Neural cell (in vitro differentiated cells): Measurements from ENCODE around the gene MGLL.

Experiments
- CTCF ChIP-seq: fragments of 450-650 bp; IDR thresholded peaks from 2 replicates; pipeline ENCODE4 v1.5.1; 2014; ENCODE audit warnings: antibody characterized with exemption, mild to moderate bottlenecking, moderate library complexity; ENCODE audit not compliant: poor library complexity, severe bottlenecking
- EP300 ChIP-seq: fragments of 450-650 bp; conservative IDR thresholded peaks from 2 replicates; pipeline ENCODE4 v1.6.1; 2014; ENCODE audit warnings: antibody characterized with exemption, mild to moderate bottlenecking, moderate library complexity; ENCODE audit not compliant: poor library complexity, severe bottlenecking
- EZH2 ChIP-seq: fragments of 200-600, 300-800 bp; shearing (Covaris generic), sonication (generic); IDR thresholded peaks from 2 replicates; pipeline ENCODE4 v1.6.1; 2014; ENCODE audit warnings: antibody characterized with exemption, low read length, borderline replicate concordance, mild to moderate bottlenecking; ENCODE audit not compliant: insufficient read depth, poor library complexity, severe bottlenecking
- POLR2AphosphoS5 ChIP-seq: IDR thresholded peaks from 2 replicates; pipeline ENCODE4 v1.6.1; 2012
- RAD21 ChIP-seq: fragments of 450-650 bp; conservative IDR thresholded peaks from 2 replicates; pipeline ENCODE4 v1.6.1; 2014; ENCODE audit warnings: antibody characterized with exemption, mild to moderate bottlenecking, moderate library complexity
- TAF1 ChIP-seq: IDR thresholded peaks from 2 replicates; pipeline ENCODE4 v1.6.1; 2012; ENCODE audit warnings: low read depth

GRCh38 chr3:127759826-127760225 lies 62.5 kb downstream of the MGLL start:
- TF ChIP-seq EZH2 = no peak
- no peak for TF ChIP-seq CTCF
- TF ChIP-seq TAF1 = no peak
- no peak for TF ChIP-seq RAD21
- no peak for TF ChIP-seq EP300
- TF ChIP-seq POLR2AphosphoS5 = no peak
